Activated T-cell treated with anti-CD3 and anti-CD28 coated beads, Interleukin-2, amount 50 U/mL, for 72 hours (primary cell): ENCODE data around the gene RAB5IF. TPM values are rescaled to one million over a fixed set of nuclear protein-coding genes. Genes with fewer than 3 reads are reported as not detected.

Experiments
- ATAC-seq, 2 donors: fragments of 150-1000 bp; cut with Tn5 transposase; replicated peaks in 1 of 2; 2 replicates each; pipeline ENCODE4 v1.10.0; 2021; ENCODE audit warnings: moderate library complexity in 2 of 2, mild to moderate bottlenecking in 1 of 2
- DNase-seq, 2 donors: peaks; one replicate each; pipeline ENCODE4 v3.0.0; 2021 to 2022; ENCODE audit warnings: mixed read lengths in 1 of 2
- H3K27ac Mint-ChIP-seq: one replicate; pipeline ENCODE4 v1.8.0; 2022; ENCODE audit warnings: mild to moderate bottlenecking, moderate library complexity, mixed read lengths
- H3K27me3 Mint-ChIP-seq: one replicate; pipeline ENCODE4 v1.8.0; 2022; ENCODE audit warnings: low read depth, mixed read lengths
- H3K36me3 Mint-ChIP-seq, 2 donors: one replicate each; pipeline ENCODE4 v1.8.0; 2022; ENCODE audit warnings: mixed read lengths in 2 of 2, mild to moderate bottlenecking in 1 of 2; ENCODE audit not compliant: insufficient read depth in 2 of 2
- H3K4me1 Mint-ChIP-seq: one replicate; pipeline ENCODE4 v1.8.0; 2022; ENCODE audit warnings: low read depth, mixed read lengths
- H3K4me3 Mint-ChIP-seq, 2 donors: one replicate each; pipeline ENCODE4 v1.8.0; 2022; ENCODE audit warnings: mild to moderate bottlenecking in 2 of 2, mixed read lengths in 2 of 2, moderate library complexity in 2 of 2
- H3K9me3 Mint-ChIP-seq, 2 donors: one replicate each; pipeline ENCODE4 v1.8.0; 2022; ENCODE audit warnings: mixed read lengths in 2 of 2
- total RNA-seq, 2 donors: library from RNA; stranded (reverse); gene quantifications; one replicate each; pipeline ENCODE4 v1.2.3, GENCODE V29; 2022

Gene RAB5IF
- total RNA-seq, 2 donors from 2014 or later: 78.2 to 88.3 TPM

DNA sequence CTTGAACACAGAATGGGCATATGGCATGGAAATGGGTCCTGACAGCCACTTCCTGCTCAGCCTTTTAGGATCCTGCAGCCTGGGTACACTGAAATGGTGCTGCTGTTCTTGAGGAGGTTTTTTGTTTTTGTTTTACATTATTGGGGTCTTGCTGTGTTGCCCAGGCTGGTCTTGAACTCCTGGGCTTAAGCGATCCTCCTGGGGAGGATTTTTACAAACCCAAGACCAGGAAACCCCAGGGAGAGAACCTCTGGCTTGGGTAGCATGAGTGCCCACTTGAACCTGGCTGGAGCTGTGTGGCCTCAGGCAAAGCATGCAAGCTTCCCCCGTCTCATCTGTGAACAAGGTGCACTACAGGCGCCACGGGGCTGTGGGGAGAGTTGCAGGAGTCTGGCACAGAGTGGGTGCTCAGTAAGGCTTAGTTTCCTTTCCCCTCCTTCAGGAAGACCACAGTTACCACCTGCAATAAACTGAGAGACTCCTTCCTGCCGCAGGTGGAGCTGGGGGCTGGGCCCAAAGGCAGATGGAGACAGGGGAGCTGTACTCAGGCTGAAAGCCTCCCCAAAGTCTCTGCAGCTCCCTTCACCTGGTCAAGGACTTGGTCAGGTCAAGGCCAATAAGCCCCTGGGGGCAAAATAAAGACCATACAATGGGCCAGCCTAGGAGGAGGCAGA lies 38.6 kb downstream of the RAB5IF start:
- Mint-ChIP-seq H3K9me3 (no peaks in the 10 kb centered on the region), H3K27ac (peak overlapping the region; percentile 100), H3K27me3 (no peaks in the 10 kb centered on the region), H3K4me1 (peaks cover 51% of the 10 kb centered on the region), H3K36me3 (peaks cover 4 to 5% of the 10 kb centered on the region in 2 donors), H3K4me3 (peak overlapping the region; percentile 96 to 100)
- peak; percentile 74 to 81 for ATAC-seq
- peak; percentile 64 to 65 for DNase-seq

GRCh38 chr20:36644706-36645095 lies 39.1 kb downstream of the RAB5IF start:
- no peaks in the 10 kb centered on the region for H3K27me3 Mint-ChIP-seq
- ATAC-seq (peak; percentile 71 to 73), DNase-seq (peak; percentile 65 to 66)
- peak overlapping the region; percentile 96 to 100 for H3K4me3 Mint-ChIP-seq
- H3K27ac Mint-ChIP-seq: peak overlapping the region; percentile 100
- H3K9me3 Mint-ChIP-seq: no peaks in the 10 kb centered on the region
- peaks cover 4 to 5% of the 10 kb centered on the region in 2 donors for H3K36me3 Mint-ChIP-seq
- H3K4me1 Mint-ChIP-seq: peaks cover 51% of the 10 kb centered on the region

DNA sequence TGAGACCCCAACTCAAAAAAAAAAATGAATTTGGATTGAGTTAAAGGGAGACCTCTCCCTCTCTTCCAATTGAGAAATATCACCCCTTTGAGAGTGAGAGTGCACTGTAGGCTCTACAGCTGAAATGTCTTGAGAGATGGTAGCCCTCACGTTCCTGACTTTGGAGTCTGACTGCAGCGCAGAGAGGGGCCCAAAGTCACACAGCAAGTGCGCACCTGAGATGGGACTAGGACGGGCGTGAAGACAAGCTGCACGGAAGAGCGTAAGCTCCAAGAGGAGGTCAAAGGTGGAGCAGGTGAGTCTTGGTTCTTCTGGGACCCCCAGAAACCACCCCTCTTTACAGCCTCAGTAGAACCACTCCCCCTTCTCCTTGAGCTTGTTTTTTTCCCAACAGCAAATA lies 39.8 kb downstream of the RAB5IF start:
- no peak for ATAC-seq
- DNase-seq: no peak
- peaks cover 51% of the 10 kb centered on the region for H3K4me1 Mint-ChIP-seq
- H3K36me3 Mint-ChIP-seq: peaks cover 4 to 5% of the 10 kb centered on the region in 2 donors
- peak overlapping the region; percentile 96 to 100 for H3K4me3 Mint-ChIP-seq
- H3K27me3 Mint-ChIP-seq: no peaks in the 10 kb centered on the region
- no peaks in the 10 kb centered on the region for H3K9me3 Mint-ChIP-seq
- H3K27ac Mint-ChIP-seq: peak overlapping the region; percentile 100

GRCh38 chr20:36645998-36646397 lies 40.4 kb downstream of the RAB5IF start, which contains the start of gene SLA2:
Gene SLA2, minus strand, starts transcription at chr20:36646196. Its CDS starts 4,861 bp downstream, at chr20:36641335.
- H3K4me3 Mint-ChIP-seq: peak within 1 kb of the TSS; percentile 96 to 100
- peaks cover 51% of the 10 kb centered on the region for H3K4me1 Mint-ChIP-seq
- no peaks in the 10 kb centered on the region for H3K9me3 Mint-ChIP-seq
- peak within 1 kb of the TSS; percentile 100 for H3K27ac Mint-ChIP-seq
- DNase-seq (peak; percentile 70 to 75), ATAC-seq (peak; percentile 64 to 72)
- H3K36me3 Mint-ChIP-seq: peaks cover 4 to 5% of the 10 kb centered on the region in 2 donors
- no peaks in the 10 kb centered on the region for H3K27me3 Mint-ChIP-seq

DNA sequence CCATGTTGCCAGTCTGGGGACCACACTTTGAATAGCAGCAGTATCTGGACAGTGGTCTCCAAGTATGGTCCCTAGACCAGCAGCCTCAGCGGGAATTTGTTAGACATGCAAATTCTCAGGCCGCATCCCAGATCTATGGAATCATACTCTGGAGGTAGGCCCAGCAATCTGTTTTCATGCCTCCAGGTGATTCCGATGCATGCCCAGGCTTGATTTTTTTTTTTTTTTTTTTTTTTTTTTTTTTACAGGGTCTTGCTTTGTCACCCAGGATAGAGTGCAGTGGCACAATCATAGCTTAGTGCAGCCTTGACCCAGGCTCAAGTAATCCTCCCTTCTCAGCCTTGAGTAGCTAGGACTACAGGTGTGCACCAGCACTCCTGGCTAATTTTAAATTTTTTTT lies 41.1 kb downstream of the RAB5IF start:
- Mint-ChIP-seq H3K9me3 (no peaks in the 10 kb centered on the region), H3K27me3 (no peaks in the 10 kb centered on the region), H3K4me3 (peak overlapping the region; percentile 96 to 100), H3K27ac (peak overlapping the region; percentile 100), H3K4me1 (peaks cover 47% of the 10 kb centered on the region), H3K36me3 (peaks cover 0 to 4% of the 10 kb centered on the region in 2 donors)
- ATAC-seq: no peak
- DNase-seq: no peak

DNA sequence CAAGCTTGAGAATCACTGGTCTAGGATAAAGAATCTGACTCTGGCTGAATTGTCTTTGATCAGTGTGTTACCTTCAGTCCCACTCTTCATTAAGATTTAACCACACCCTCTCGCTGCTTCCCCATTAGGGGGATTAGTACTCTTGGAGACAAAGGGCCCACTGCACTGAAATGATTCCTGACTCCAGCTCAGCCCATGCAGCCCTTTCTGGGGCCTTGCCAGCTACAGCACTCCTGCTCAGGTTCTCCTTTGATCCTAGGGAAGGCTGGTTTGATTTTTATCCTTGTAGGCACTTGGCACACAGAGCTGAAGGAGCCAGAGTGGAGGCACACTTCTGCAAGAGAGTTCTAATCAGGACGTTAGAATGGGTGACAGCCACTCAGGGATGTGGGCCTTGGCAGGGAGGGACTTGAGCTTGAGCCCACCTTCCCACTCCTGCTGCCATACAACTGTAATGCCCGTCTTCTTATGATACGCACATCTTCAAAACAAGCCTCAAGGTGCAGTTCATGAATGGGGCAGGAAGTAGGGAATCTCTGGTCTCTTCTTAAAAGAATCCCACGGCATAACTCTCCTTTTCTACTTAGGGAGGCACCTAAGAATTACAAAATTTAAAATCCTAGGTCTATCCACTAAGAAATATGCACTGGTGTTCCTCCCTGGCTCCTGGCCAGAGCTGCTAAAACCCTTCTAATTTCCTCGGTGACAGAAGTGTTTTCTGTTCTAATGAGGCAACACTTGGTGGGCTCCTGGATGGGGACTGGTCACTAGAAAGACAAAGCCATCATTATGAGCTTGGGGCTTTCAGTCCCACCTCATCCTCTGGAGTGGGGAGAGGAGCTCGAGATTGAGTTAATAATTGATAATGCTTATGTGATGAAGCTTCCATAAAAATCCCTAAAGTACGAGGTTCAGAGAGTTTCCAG lies 41.9 kb downstream of the RAB5IF start:
- peak overlapping the region; percentile 48 to 96 for H3K4me3 Mint-ChIP-seq
- H3K9me3 Mint-ChIP-seq: no peaks in the 10 kb centered on the region
- no peaks in the 10 kb centered on the region for H3K27me3 Mint-ChIP-seq
- H3K4me1 Mint-ChIP-seq: peaks cover 40% of the 10 kb centered on the region
- ATAC-seq (no peak), DNase-seq (no peak)
- peak overlapping the region; percentile 100 for H3K27ac Mint-ChIP-seq
- H3K36me3 Mint-ChIP-seq: peaks cover 0 to 4% of the 10 kb centered on the region in 2 donors

- no peak overlapping the region for H3K27ac Mint-ChIP-seq
- H3K36me3 Mint-ChIP-seq: peaks cover 2% of the 10 kb centered on the region in 2 donors
- peaks cover 5% of the 10 kb centered on the region for H3K4me1 Mint-ChIP-seq
- ATAC-seq (no peak), DNase-seq (no peak)
- H3K9me3 Mint-ChIP-seq: no peaks in the 10 kb centered on the region
- no peaks in the 10 kb centered on the region for H3K27me3 Mint-ChIP-seq
- H3K4me3 Mint-ChIP-seq: no peak overlapping the region
Observed at GRCh38 chr20:36653456-36653855, 47.9 kb downstream of the RAB5IF start.

DNA sequence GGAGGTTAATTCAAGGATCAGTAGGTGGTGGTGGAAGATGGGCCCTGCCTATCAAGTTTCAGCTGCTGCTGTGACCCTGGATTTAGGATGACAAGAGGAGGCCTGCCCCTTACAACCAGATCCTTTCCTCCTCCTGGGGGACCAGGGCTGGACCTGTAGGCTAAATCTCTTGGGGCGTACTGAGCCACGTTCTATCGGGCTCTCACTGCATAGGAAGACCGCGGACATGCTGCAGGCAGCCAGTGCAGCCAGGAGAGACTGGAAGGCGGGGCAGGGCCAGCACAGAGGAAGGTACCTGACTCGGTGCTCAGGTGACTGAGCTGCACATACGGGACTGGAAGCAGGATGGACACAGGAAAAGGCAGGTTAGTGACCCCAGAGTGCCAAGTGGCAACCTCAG lies 48.9 kb downstream of the RAB5IF start:
- Mint-ChIP-seq H3K9me3 (no peaks in the 10 kb centered on the region), H3K4me3 (no peak overlapping the region), H3K36me3 (peaks cover 2% of the 10 kb centered on the region in 2 donors), H3K4me1 (peaks cover 11% of the 10 kb centered on the region), H3K27ac (no peak overlapping the region), H3K27me3 (no peaks in the 10 kb centered on the region)
- DNase-seq (no peak), ATAC-seq (no peak)

DNA sequence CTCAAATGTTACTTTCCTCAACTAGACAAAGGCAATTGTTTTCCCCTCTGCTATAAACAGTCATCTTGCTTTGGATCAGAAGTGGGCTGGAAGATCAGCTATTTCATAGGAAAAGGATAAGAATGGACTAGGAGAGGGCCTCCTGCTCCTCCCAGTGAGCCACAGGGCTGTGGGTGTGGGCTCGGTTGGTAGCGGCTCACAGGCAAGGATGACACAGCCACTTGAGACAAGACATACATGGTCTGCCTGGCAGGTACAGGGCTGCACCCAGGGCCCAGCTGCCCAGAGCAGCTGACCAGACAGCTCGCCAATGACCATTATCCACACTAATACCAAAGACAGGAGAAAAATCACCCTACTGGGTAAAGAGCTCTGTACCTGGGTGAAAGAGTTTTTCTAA lies 49.4 kb downstream of the RAB5IF start:
- no peak overlapping the region for H3K27ac Mint-ChIP-seq

DNA sequence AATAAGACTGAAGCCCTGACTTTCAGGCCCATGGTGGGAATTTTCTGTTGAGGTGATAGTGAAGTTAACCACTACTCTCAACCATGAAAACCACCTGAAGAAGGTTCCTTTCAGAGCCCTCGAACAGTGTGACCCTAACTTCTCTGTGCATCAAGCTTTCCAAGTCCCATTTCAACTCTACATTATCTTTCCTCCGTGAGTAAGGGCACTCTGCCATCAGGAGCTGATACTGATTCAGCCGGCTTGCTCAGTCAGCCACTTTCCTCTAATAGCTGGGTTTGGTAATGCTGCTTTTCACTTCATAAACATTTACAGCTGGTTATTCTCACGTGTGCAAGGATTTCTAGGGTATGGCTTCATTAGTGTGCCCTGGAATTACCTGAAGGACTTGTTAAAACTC lies 51.2 kb downstream of the RAB5IF start:
- no peak for DNase-seq
- ATAC-seq: no peak
- Mint-ChIP-seq H3K27me3 (no peaks in the 10 kb centered on the region), H3K36me3 (peaks cover 2 to 4% of the 10 kb centered on the region in 2 donors), H3K4me3 (no peak overlapping the region), H3K9me3 (no peaks in the 10 kb centered on the region), H3K27ac (no peak overlapping the region), H3K4me1 (peaks cover 11% of the 10 kb centered on the region)

More for the DNA sequence above, 49.4 kb downstream of the RAB5IF start:
- Mint-ChIP-seq H3K4me1 (peaks cover 11% of the 10 kb centered on the region), H3K4me3 (no peak overlapping the region), H3K9me3 (no peaks in the 10 kb centered on the region), H3K27me3 (no peaks in the 10 kb centered on the region), H3K36me3 (peaks cover 2 to 3% of the 10 kb centered on the region in 2 donors)
- DNase-seq (no peak), ATAC-seq (no peak)

GRCh38 chr20:36658300-36658699 lies 52.7 kb downstream of the RAB5IF start:
- H3K27me3 Mint-ChIP-seq: no peaks in the 10 kb centered on the region
- peaks cover 11% of the 10 kb centered on the region for H3K4me1 Mint-ChIP-seq
- DNase-seq (no peak), ATAC-seq (no peak)
- peak overlapping the region; percentile 9 to 49 for H3K4me3 Mint-ChIP-seq
- H3K27ac Mint-ChIP-seq: peak overlapping the region; percentile 34
- no peaks in the 10 kb centered on the region for H3K9me3 Mint-ChIP-seq
- peaks cover 0 to 4% of the 10 kb centered on the region in 2 donors for H3K36me3 Mint-ChIP-seq
